ENCODE measurements around the gene NAAA.
"Not testable (repeated sequence)": the region's sequence is repeated elsewhere in the genome, so short reads cannot be mapped to it uniquely, and the experiment has no call there.

NAAA gene

DNA sequence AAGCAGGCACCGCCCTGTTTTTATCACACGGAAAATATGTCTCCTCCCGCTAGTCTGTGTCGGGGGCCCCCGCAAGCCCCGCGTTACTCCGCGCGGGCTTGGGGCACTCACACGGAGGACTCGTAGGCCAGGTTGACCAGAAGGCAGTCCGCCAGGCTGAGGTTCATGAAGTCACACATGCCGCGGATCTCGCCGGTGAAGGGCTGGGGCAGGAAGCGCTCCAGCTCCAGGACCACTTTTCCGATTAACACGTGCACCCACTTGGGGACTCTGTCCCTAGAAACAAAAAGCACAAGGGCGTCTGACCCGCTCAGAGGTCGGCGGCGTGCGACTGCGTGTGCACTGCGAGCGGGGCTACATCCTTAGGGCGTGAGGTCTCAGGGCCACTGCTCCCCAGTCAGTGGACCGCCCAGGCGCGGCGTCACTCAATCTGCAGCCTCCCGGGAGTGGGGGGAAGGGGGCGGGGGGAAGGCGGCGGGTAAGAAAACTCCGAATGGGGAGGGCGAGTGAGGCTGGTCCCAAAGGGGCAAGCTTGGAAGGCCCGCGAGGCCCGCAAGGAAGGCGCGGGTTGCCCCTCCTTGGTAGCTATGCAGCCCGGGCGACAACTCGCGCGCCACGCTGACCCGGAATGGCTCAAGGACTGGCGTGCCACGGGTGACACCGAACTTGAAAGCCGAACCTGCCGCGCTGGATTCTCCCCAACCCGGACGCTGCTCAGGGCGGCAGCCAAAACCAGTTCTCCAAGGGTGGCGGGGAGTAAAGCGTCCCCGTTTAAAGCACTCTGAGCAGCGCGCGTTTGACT lies 722 bp downstream of the NAAA start:
- H3K4me1 Mint-ChIP-seq (ENCODE audit: low read depth), result peaks cover 18% of the 10 kb centered on the region
- DNase-seq (ENCODE audit: low spot score), result peak; percentile 75

DNA sequence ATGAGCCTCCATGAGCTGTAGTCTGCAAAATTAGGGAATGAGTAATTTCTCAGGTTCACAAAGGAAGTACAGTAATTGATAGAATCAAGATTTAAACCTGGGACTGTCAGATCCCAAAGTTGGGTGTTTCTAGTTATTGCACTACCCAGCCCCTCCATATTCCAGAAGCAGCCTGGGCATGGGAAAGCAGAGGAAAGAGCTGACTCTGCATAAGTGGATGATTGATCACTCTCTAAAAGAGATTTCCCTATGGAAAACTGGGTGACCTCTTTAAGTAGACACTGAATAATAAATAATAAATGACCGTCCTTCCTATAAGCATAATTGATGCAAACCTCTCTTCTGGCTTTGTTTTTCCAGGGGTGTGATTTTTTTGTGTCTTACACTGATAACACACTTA lies 5.2 kb downstream of the NAAA start:
- Mint-ChIP-seq H3K36me3 (ENCODE audit: low read depth) (peaks cover 32% of the 10 kb centered on the region), H3K4me1 (ENCODE audit: low read depth) (peaks cover 18% of the 10 kb centered on the region), H3K27ac (no peak overlapping the region), H3K27me3 (ENCODE audit: low read depth) (no peaks in the 10 kb centered on the region), H3K4me3 (no peak overlapping the region), H3K9me3 (no peaks in the 10 kb centered on the region)
- DNase-seq (ENCODE audit: low spot score), result no peak

More for the DNA sequence above, 722 bp downstream of the NAAA start:
- H3K27ac Mint-ChIP-seq, result peak overlapping the region; percentile 98
- H3K4me3 Mint-ChIP-seq, result peak overlapping the region; percentile 97
- no peaks in the 10 kb centered on the region for H3K9me3 Mint-ChIP-seq
- peaks cover 29% of the 10 kb centered on the region for H3K36me3 Mint-ChIP-seq (ENCODE audit: low read depth)
- no peaks in the 10 kb centered on the region for H3K27me3 Mint-ChIP-seq (ENCODE audit: low read depth)

DNA sequence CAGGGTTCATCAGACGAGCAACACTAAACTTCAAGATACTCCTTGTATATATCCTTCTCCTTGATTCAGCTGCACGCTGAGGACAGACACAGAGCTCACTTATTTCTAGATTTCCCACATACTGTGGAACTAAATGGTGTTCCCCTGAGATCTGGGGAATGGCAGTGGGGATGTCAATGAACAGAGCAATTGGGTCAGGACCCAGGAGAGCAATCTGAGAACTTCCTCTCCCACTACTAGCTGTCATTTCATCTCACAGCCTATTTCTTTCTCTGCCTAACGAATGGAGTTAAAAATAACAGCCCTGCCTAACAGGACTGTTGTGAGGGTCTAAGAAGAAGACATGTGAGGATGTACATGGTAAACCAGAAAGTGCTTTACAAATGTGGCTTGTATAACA lies 10.7 kb downstream of the NAAA start:
- no peaks in the 10 kb centered on the region for H3K9me3 Mint-ChIP-seq
- peaks cover 24% of the 10 kb centered on the region for H3K36me3 Mint-ChIP-seq (ENCODE audit: low read depth)
- no peaks in the 10 kb centered on the region for H3K4me1 Mint-ChIP-seq (ENCODE audit: low read depth)
- no peaks in the 10 kb centered on the region for H3K27me3 Mint-ChIP-seq (ENCODE audit: low read depth)
- H3K27ac Mint-ChIP-seq, result no peak overlapping the region
- DNase-seq (ENCODE audit: low spot score), result no peak
- no peak overlapping the region for H3K4me3 Mint-ChIP-seq

DNA sequence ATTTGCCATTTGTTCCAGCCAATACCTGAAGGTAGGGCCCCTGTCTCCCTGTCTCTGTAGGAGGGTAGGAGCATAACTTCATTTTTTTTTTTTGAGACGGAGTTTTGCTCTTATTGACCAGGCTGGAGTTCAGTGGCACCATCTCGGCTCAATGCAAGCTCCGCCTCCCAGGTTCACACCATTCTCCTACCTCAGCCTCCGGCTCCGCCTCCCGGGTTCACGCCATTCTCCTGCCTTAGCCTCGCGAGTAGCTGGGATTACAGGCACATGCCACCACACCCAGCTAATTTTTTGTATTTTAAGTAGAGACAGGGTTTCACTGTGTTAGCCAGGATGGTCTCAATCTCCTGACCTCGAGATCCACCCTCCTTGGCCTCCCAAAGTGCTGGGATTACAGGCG lies 15.9 kb downstream of the NAAA start:
- not testable (repeated sequence) for H3K27ac Mint-ChIP-seq; H3K4me3 Mint-ChIP-seq; H3K9me3 Mint-ChIP-seq; H3K27me3 Mint-ChIP-seq (ENCODE audit: low read depth); DNase-seq (ENCODE audit: low spot score); H3K4me1 Mint-ChIP-seq (ENCODE audit: low read depth)
- peaks cover 34% of the 10 kb centered on the region for H3K36me3 Mint-ChIP-seq (ENCODE audit: low read depth)

DNA sequence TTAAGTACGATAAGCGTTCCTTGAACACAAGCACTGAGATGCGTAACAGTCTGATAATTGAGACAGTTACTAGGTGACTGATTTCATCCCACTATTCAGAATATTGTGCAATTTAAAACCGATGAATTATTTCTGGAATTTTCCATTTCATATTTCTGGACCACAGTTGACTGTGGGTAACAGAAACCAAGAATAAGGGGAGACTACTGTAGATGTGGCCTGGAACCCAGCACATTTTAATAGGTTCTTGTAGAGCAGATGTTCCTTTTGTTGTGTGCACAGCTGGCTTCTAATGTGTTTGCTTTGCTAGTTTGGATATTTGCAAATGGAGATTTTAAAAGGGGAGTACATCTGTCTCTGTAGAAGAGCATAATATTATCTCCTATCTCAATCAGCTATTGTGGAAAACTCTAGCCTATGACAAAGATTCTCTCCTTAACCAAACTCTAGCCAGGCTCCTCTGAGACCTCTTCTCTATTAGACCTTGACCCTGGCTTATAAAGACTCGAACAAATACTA lies 16.4 kb downstream of the NAAA start:
- Mint-ChIP-seq H3K27ac (no peak overlapping the region), H3K27me3 (ENCODE audit: low read depth) (no peaks in the 10 kb centered on the region), H3K4me1 (ENCODE audit: low read depth) (no peaks in the 10 kb centered on the region), H3K36me3 (ENCODE audit: low read depth) (peaks cover 36% of the 10 kb centered on the region), H3K9me3 (no peaks in the 10 kb centered on the region), H3K4me3 (no peak overlapping the region)
- DNase-seq (ENCODE audit: low spot score), result no peak

DNA sequence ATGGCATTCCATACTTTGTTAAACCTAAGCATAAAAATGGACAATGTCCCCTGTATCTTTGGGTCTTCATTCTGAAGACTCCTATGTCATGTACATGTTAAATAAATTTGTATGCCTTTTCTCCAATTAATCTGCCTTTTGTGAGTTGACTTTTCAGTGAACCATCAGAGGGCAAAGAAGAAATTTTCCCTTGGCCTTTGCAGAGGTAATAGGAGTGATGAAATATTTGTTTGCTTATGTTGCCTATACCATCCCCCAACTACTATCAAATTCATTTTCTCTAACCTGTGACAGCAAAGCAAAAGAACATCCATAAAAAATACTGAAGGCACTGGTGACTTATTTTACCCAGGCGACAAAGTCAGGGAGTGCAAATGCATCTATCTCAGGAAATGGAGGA lies 18.2 kb downstream of the NAAA start:
- peaks cover 33% of the 10 kb centered on the region for H3K36me3 Mint-ChIP-seq (ENCODE audit: low read depth)

DNA sequence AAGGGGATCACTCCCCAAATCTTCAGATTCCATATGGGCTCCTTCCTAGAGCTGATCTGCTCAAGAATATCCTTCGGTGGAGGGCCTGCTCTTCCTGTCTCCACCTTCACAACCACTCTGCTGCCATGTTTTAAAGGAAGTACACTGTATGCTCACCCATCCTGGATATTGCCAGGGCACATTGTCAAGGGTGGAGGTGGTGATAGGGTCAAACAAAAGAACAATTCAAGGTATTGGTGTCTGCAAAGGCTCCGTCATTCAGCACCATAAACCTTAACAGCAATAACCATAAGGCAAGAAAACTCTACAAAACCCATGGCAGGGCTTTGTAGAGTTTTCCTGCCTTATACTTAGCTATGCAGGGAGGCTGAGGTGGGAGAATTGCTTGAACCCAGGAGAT lies 18.9 kb downstream of the NAAA start:
- Mint-ChIP-seq H3K4me3 (no peak overlapping the region), H3K27ac (no peak overlapping the region), H3K9me3 (no peaks in the 10 kb centered on the region), H3K36me3 (ENCODE audit: low read depth) (peaks cover 33% of the 10 kb centered on the region), H3K4me1 (ENCODE audit: low read depth) (no peaks in the 10 kb centered on the region), H3K27me3 (ENCODE audit: low read depth) (no peaks in the 10 kb centered on the region)
- no peak for DNase-seq (ENCODE audit: low spot score)

More for the DNA sequence above, 18.2 kb downstream of the NAAA start:
- Mint-ChIP-seq H3K27me3 (ENCODE audit: low read depth) (no peaks in the 10 kb centered on the region), H3K4me3 (no peak overlapping the region), H3K4me1 (ENCODE audit: low read depth) (no peaks in the 10 kb centered on the region), H3K27ac (no peak overlapping the region), H3K9me3 (no peaks in the 10 kb centered on the region)
- DNase-seq (ENCODE audit: low spot score), result no peak

DNA sequence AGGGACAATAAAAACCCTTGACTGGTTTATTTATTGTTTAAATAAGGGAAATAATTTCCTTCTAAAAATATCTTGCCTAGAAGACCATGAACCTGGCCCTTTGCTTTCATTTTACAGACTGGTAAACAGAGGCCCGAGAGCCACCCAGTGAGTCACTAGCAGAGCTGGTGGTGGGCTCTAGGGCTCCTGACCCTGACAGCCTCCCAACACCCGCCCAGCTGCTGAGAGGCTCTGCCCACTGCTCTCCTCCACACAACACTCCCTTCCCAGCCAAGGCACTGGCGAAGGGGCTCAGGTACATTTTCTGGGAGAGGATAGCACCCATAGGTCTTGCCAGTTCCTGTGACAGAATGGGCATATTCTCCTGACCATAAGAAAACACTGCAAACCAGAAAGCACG lies 20.5 kb downstream of the NAAA start:
- no peaks in the 10 kb centered on the region for H3K4me1 Mint-ChIP-seq (ENCODE audit: low read depth)
- H3K36me3 Mint-ChIP-seq (ENCODE audit: low read depth), result peaks cover 29% of the 10 kb centered on the region

DNA sequence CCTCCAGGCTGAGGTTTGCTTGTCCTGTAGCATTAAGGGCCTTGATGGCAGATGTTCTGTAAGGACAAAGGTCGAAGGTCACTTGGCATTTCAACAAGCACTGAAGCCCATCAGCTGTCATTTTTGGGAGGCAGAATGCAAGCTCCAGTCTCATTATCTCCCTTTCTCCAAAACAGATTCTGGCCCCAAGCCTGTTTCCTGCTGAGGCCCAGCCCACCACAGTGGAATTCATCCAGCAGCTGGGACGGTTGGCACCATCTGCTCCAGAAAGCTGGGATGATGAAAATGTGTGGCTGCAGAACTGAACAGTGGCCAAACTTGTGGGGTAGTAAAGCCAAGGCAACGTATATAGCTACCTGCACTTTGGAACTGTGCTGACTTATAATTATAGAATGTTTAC lies 20.9 kb downstream of the NAAA start:
- H3K4me3 Mint-ChIP-seq, result no peak overlapping the region
- H3K36me3 Mint-ChIP-seq (ENCODE audit: low read depth), result peaks cover 29% of the 10 kb centered on the region
- no peaks in the 10 kb centered on the region for H3K9me3 Mint-ChIP-seq
- H3K4me1 Mint-ChIP-seq (ENCODE audit: low read depth), result no peaks in the 10 kb centered on the region
- no peaks in the 10 kb centered on the region for H3K27me3 Mint-ChIP-seq (ENCODE audit: low read depth)
- H3K27ac Mint-ChIP-seq, result no peak overlapping the region
- DNase-seq (ENCODE audit: low spot score), result no peak

More for the DNA sequence above, 20.5 kb downstream of the NAAA start:
- Mint-ChIP-seq H3K27me3 (ENCODE audit: low read depth) (no peaks in the 10 kb centered on the region), H3K4me3 (no peak overlapping the region), H3K27ac (no peak overlapping the region), H3K9me3 (no peaks in the 10 kb centered on the region)
- no peak for DNase-seq (ENCODE audit: low spot score)

DNA sequence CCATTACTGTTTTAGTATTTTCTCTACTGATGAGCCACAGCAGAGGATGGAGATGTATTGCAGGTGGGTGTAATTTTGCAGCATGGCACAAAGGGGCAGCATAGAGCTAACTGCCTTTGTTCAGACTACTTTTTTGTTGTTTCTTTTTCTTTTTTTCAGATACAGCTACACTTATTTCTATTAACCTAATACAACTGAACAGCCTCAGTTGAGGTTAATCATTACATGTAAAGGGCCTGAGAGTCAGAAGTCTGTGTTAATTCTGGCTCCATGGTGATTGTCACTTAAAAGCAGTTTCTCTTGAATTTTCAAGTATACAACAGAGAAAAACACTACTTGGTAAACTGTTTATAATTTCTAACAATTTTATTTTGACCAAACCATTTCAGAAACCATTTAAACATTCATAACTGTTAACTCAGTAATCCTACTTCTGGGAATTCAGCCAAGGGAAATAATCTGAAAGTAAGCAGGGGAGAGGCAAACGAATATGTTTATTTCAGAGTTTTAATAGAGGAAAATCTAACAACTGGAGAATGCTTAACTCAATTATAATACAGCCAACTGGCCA lies 24.6 kb downstream of the NAAA start:
- H3K9me3 Mint-ChIP-seq, result no peaks in the 10 kb centered on the region
- no peak for DNase-seq (ENCODE audit: low spot score)
- H3K36me3 Mint-ChIP-seq (ENCODE audit: low read depth), result peaks cover 23% of the 10 kb centered on the region
- peak overlapping the region; percentile 17 for H3K27ac Mint-ChIP-seq
- no peak overlapping the region for H3K4me3 Mint-ChIP-seq
- no peaks in the 10 kb centered on the region for H3K27me3 Mint-ChIP-seq (ENCODE audit: low read depth)
- no peaks in the 10 kb centered on the region for H3K4me1 Mint-ChIP-seq (ENCODE audit: low read depth)

DNA sequence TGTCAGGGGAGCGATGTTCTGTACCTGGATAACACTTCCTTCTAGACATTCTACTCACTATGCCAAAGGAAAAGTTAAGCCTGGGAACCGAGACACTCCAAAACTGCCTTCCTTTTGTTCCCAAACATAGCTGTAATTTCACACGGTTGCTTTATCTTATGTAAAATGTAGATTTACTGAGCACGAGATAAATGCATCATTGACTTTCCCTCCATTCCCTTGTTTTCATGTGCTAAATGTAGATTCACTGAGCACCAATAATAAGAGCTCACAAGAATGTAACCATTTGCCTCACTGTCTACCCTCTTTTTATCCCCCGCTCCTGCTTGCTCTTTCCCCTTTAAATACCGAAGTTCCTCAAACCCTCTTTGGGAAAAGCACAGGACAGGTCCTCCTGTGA lies 27.8 kb downstream of the NAAA start:
- Mint-ChIP-seq H3K27ac (no peak overlapping the region), H3K27me3 (ENCODE audit: low read depth) (no peaks in the 10 kb centered on the region), H3K4me1 (ENCODE audit: low read depth) (no peaks in the 10 kb centered on the region), H3K36me3 (ENCODE audit: low read depth) (peaks cover 13% of the 10 kb centered on the region), H3K9me3 (peaks cover 7% of the 10 kb centered on the region), H3K4me3 (no peak overlapping the region)
- no peak for DNase-seq (ENCODE audit: low spot score)

DNA sequence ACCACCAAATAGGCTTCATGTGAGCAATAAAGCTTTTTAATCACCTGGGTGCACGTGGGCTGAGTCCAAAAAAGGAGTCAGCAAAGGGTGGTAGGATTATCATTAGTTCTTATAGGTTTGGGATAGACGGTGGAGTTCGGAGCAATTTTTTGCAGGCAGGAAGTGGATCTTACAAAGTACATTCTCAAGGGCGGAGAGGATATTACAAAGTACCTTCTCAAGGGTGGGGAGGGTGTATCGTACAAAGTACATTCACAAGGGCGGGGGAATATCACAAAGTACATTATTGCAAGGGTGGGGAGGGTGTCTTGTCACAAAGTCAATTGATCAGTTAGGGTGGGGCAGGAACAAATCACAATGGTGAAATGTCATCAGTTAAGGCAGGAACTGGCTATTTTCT lies 30.0 kb downstream of the NAAA start:
- H3K4me3 Mint-ChIP-seq, result not testable (repeated sequence)

DNA sequence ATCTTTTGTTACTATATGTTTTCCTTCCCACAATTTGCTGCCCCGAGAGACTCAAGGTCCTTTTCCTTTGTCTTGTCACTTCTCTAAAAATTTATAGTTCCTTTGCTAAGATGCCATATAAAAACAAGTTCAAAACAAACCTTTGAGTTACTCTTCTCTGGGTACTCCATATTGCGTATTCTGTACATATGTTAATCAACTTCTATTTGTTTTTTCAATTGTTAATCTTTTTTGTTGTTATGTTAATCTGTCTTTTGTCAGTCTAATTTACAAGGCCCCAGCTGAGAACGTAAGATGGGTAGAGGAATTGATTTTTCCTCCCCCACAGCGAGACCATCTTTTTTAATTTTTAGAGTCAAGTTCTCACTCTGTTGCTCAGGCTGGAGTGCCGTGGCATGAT lies 31.4 kb downstream of the NAAA start:
- peaks cover 13% of the 10 kb centered on the region for H3K36me3 Mint-ChIP-seq (ENCODE audit: low read depth)
- no peak overlapping the region for H3K4me3 Mint-ChIP-seq
- H3K9me3 Mint-ChIP-seq, result peaks cover 7% of the 10 kb centered on the region
- DNase-seq (ENCODE audit: low spot score), result no peak
- no peaks in the 10 kb centered on the region for H3K27me3 Mint-ChIP-seq (ENCODE audit: low read depth)
- H3K27ac Mint-ChIP-seq, result no peak overlapping the region
- H3K4me1 Mint-ChIP-seq (ENCODE audit: low read depth), result no peaks in the 10 kb centered on the region

More for the DNA sequence above, 30.0 kb downstream of the NAAA start:
- H3K36me3 Mint-ChIP-seq (ENCODE audit: low read depth), result peaks cover 13% of the 10 kb centered on the region
- not testable (repeated sequence) for H3K4me1 Mint-ChIP-seq (ENCODE audit: low read depth); DNase-seq (ENCODE audit: low spot score); H3K9me3 Mint-ChIP-seq; H3K27me3 Mint-ChIP-seq (ENCODE audit: low read depth); H3K27ac Mint-ChIP-seq

DNA sequence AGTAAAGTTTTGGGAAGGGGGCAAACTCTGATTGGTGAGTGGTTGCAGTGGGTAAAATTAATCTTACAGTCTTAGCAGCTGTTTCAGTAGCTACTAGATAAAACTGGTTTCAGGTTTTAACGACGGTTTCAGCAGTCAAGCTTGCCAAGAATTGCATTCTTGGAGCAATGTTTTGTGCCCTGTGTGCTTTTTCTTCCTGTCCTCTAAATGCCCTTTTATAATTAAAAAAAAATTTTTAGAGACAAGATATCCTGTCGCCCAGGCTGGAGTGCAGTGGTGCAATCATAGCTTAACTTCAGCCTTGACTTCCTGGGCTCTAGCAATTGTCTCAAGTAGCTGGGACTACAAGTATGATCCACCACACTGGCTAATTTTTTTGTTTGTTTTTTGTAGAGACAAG lies 32.3 kb downstream of the NAAA start:
- Mint-ChIP-seq H3K9me3 (peaks cover 7% of the 10 kb centered on the region), H3K36me3 (ENCODE audit: low read depth) (peaks cover 8% of the 10 kb centered on the region), H3K4me1 (ENCODE audit: low read depth) (no peaks in the 10 kb centered on the region), H3K27ac (no peak overlapping the region), H3K4me3 (no peak overlapping the region), H3K27me3 (ENCODE audit: low read depth) (no peaks in the 10 kb centered on the region)
- DNase-seq (ENCODE audit: low spot score), result no peak
